HG02852 (cell line): ENCODE results near the gene SLC22A14.
"Not testable (repeated sequence)": the region's sequence is repeated elsewhere in the genome, so short reads cannot be mapped to it uniquely, and the experiment has no call there.

Source experiments
- ATAC-seq: cut with Tn5 transposase; IDR thresholded peaks from one replicate; pipeline ENCODE4 v1.9.1; 2021; ENCODE audit warnings: mild to moderate bottlenecking, moderate library complexity; ENCODE audit not compliant: unreplicated experiment

The SLC22A14 gene

DNA sequence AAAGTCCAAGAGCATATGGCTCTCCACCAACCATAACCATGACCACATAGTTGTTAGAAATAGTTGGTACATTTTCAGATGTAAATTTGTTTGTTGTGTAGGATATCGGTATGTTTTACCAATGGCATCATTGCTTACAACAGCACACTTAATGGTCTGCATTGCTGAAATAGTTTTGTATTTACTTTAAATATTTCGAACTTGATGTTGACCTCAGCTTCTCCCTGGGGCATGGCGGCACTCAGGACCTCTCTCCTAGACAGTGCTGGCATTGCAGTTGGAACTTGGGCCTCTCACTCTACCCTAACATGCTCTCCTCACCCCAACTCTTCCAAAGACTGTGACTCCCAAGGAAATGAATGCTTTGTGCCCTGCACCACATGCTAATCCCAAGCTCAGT lies 11.5 kb upstream of the SLC22A14 start:
- ATAC-seq, result no peak

GRCh38 chr3:38271553-38271952 lies 10.5 kb upstream of the SLC22A14 start:
- ATAC-seq, result no peak

DNA sequence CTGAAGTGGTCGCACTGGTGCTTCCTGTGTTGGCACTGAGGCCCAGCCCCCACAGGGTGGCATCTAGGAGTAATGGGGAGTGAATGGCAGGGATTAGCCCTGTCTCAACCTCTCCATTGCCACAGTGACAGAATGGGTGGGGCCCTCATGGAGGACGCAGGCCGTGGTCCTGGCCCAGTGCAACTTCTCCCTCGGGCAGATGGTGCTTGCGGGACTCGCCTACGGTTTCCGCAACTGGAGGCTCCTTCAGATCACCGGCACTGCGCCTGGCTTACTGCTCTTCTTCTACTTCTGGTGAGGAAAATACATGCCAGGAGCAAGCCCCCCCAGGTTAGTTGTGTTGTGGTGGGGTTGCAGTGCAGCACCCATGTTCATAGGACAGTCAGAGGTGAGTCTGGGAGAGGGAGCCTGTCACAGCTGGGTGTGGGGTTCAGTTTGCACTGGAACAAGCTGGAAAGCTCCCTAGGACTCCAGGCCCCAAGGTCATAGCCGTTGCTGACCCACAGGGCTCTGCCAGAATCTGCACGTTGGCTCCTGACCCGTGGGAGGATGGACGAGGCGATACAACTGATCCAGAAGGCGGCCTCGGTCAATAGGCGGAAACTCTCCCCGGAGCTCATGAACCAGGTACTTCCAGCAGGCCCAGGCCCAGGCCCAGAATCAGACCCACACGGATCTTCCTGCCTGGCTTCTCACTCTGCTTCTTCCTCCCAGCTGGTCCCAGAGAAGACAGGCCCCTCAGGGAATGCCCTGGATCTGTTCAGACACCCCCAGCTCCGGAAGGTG lies 7.0 kb upstream of the SLC22A14 start:
- no peak for ATAC-seq

DNA sequence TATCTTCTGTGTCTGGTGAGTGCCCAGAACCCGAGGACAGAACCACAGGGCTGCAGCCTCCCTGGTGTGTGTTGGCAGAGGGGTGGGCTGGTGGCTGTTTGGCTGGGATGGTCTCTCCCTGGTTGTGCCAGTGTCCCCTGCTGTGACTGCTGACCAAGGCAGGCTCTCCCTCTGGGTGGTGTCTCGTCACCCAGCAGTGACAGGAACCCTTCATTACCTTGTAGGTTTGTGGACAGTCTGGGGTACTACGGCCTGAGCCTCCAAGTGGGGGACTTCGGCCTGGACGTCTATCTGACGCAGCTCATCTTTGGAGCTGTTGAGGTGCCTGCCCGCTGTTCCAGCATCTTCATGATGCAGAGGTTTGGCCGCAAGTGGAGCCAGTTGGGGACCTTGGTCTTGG lies 6.4 kb upstream of the SLC22A14 start:
- ATAC-seq, result no peak

- no peak for ATAC-seq
Measured at GRCh38 chr3:38276081-38276916, 5.8 kb upstream of the SLC22A14 start.

GRCh38 chr3:38276917-38277630 lies 5.0 kb upstream of the SLC22A14 start:
- ATAC-seq, result no peak

DNA sequence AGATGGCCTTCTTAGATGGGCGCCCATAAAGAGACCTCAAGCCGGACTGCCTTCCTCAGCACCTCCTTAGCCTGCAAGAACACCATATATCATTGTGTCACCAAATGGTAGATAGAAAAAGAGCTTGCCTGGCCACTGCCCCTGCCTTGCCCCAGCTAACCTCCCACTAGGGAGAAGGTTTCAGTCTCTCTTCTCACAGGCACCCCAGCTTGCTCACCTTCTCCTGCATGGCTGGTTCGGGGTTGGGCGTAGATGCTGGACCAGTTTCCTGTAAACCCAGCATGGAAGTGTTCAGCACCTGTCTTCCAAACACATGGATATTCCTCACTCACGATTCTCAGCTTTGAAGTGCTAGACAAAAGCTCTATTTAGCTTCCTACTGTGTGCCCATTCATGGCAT lies 3.3 kb upstream of the SLC22A14 start:
- ATAC-seq, result no peak

GRCh38 chr3:38283810-38284755 lies 2.0 kb downstream of the SLC22A14 start:
- no peak for ATAC-seq

- no peak for ATAC-seq
Measured at GRCh38 chr3:38284756-38285150, 2.7 kb downstream of the SLC22A14 start.

GRCh38 chr3:38289286-38290217 lies 7.5 kb downstream of the SLC22A14 start:
- ATAC-seq, result not testable (repeated sequence)

DNA sequence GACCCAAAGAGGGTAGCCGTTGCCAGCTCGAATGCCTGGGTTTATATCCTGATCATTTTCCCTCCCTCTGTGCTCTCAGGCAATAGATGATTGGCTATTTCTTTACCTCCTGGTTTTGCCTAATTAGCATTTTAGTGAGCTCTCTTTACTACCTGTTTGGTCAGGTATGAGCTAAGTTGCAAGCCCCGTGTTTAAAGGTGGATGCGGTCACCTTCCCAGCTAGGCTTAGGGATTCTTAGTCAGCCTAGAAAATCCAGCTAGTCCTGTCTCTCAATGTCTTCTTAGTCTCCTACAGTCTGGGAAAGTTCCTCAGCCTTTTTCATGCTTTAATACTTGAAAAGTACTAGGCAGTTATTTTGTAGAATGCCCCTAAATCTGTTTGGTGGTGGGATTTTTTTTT lies 15.0 kb downstream of the SLC22A14 start:
- not testable (repeated sequence) for ATAC-seq

DNA sequence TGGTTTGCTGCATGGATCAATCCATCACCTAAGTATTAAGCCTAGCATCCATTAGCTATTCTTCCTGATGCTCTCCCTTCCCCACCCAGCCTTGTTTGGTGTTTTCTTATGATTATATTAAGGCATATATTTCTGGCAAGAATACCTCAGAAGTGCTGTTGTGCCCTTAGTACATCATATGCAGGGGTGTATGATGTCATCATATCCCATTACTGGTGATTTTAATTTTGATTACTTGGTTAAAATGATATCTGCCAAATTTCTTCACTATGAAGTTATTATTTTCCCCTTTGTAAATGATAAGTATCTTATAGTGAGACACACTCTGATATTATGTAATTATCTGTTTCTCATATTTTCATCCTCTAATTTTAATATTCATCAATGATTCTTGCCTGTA lies 15.4 kb downstream of the SLC22A14 start:
- ATAC-seq, result no peak

- ATAC-seq, result no peak
Measured at GRCh38 chr3:38297947-38298711, 16.0 kb downstream of the SLC22A14 start.

DNA sequence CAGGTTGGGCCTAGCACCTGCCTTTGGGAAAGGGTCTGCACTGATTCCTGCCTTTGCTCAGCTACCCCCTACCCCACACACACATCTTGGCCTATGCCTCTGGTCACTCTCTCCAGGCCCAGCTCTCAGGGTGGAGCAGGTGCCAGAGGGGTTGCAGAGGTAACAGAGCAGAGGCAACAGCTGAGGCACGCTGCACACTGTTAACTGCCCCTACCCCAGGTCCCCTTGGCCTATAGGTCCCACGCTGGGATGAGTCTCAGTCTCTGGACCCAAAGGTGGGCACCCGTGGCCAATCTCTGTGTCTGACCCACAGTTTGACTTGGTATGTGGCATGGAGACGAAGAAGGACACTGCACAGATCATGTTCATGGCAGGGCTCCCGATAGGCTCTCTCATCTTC lies 24.8 kb downstream of the SLC22A14 start:
- no peak for ATAC-seq

DNA sequence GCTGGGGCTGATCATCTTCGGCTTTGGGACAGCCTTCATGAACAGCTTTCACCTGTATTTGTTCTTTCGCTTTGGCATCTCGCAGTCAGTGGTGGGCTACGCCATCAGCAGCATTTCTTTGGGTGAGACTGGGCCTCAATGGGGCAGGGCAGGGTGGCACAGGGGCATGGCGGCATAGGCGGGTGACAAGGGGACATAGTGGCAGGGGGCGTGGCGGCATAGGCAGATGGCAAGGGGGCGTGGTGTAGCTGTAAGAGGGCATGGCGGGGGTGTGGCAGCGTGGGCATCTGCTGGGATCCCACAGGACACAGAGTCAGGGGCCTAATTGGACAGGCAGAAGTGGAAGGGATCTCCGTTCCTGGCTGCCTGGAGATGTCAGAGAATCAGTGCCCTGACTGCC lies 25.5 kb downstream of the SLC22A14 start:
- no peak for ATAC-seq

DNA sequence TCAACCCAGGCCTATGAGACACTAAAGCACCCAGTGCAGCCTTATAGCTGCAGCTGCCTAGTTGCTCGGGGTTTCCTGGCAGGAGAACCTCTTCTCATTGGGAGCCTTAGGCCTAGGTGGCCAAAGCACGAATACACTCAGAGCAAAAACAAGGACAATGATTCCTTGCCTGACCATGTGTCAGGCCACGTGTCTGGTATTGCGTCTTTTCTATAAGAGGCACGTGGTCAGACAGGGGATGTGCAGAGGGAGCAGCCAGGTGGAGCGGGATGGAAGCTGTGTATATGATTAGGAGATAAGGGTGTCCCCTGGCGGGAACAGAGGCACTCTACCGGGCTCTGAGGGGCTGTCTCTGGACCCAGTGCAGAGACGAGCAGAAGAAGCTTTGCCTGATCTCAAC lies 26.4 kb downstream of the SLC22A14 start:
- no peak for ATAC-seq

DNA sequence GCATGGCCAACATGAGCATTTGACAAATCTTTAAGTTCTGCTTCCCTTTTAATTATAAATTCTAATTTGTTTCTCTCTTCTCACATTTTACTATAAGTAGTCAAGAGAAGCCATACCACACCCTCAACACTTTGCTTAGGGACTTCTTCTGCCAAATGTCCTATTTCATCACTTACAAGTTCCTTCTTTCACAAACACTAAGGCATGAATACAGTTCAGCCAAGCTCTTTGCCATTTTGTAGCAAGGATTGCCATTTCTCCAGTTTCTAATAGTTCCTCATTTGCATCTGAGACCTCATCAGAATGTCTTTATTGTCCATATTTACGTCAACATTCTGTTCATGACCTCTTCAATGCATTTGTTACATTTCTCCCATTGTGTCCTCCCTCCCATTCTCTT lies 29.4 kb downstream of the SLC22A14 start:
- no peak for ATAC-seq

DNA sequence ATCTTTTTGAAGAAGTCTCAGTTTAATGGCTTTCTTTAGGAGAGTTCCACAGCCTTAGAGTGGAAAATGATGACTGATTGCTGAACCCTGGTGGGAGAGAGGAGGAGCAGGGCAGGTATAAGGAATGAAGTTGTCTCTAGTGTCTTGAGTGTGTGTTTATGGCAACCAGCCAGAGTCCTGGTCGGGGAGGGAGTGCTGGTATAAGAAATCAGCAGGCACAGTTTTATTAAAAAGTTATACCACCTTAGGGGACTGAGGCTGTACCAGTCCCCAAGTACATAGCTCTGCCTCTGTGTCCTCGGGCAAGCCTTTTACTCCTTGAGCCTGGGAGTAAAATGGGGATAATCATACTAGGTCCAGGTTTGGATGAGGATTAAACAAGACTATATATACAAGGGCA lies 29.8 kb downstream of the SLC22A14 start:
- no peak for ATAC-seq

DNA sequence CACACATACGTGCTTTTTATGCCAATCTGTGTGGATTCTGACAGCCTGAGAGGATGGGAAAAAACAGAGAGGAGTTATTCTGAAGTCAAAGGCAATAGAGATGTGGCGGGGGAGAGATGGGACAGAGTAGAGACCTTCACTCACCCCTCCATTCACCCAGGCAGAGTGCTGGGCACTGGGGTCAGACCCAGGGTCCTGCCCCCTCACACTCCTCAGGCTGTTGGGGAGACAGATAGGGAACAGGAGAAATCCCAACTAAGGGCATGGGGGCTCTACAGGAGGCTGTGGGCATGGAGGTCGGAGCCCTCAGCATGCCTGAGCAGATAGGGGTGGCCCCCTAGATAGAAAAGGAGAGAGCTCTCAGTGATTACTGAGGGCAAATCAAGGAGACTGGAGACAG lies 30.3 kb downstream of the SLC22A14 start:
- no peak for ATAC-seq
